GM04503 (cell line): ENCODE results near the gene ALLC.
"Not testable (repeated sequence)": the region's sequence is repeated elsewhere in the genome, so short reads cannot be mapped to it uniquely, and the experiment has no call there.

Source experiments
- DNase-seq: peaks from one replicate; pipeline ENCODE4 v3.0.0-alpha.2; 2012; ENCODE audit warnings: low read depth

ALLC gene

DNA sequence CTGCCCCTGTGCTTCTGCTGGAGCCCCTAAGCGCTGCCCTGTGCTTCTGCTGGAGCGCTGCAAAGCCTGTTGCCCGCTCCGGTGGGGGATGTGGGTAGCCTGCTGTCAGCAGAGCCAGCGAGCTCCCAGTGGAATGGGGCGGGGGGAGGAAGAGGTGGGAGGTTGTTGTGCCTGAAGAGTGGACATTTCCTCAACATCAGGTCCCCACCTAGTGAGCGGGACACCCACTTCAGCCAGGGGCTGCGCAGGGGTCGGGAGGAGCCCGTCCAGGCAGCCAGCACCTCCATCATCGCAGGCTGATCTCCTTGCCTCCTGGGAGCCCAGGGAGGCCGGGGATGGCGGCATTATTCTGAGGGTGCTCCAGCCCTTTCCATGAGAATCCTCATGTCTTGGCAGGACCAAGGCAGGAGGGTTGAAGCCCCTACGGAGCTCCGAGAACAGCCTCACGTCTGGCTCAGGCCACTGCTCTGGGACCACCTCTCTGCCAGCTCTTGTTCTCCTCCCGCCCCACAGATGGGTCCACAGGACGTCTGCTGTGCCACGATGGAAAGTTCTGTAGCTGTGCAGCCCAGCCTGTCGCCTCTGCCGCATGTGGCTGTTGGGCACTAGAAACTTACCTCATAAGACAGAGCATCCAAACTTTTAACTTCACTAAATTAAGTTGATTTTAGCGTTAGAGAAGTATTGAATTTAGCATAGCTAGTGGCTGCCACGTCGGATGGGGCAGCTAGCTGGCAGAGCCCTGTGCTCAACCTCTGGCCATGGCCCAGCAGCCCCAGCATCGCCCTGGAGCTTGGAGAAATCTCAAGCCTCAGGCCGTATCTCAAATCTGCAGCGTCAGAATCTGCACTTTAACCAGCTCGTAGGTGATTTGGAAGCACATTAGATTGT, 1.9 kb upstream of the ALLC start:
- DNase-seq, result no peak

DNA sequence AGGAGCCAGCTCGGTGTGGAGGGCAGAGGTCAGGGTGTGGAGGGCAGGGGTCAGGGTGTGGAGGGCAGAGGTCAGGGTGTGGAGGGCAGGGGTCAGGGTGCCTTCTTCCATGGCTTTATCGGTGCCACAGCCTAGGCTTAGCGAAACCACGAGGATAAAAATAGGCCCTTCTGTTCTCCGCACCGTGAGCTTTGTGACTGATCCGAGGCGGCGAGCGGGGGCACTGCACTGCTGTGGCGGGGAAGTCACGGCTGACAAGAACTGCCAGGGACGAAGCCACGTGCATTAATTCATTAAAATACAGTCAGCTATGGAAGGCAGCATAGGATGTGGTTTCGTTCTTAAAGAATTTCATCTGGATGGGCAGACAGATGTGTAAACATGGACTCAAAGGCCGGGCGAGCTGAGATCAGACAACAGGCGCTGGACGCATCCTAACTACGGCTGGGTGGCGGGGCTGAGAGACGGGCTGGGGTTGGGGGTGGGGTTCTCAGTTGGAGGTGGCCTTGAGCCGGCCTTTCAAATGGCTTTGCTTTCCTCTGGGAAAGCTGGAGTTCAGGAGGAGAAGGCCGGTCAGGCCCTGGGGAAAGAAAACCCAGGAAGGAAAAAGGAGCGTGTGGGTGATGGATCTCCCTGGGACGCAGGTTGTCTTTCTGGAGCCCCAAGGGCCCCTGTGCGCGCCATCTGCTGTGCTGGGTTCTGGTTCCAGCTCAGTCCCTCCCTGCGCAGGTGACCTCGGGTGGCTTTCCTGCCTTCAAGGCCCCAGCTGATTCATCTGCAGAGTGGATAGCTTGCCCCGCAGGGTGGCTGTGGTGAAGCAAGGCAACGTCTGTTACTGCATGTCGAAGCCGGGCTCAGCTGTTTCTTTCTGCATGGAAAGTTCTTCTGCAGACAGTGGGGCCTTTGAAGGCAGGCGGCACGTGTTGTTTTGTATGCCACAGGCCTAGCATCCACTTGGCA, 958 bp upstream of the ALLC start:
- DNase-seq, result no peak

GRCh38 chr2:3659447-3660432, 1.7 kb downstream of the ALLC start:
- no peak for DNase-seq

DNA sequence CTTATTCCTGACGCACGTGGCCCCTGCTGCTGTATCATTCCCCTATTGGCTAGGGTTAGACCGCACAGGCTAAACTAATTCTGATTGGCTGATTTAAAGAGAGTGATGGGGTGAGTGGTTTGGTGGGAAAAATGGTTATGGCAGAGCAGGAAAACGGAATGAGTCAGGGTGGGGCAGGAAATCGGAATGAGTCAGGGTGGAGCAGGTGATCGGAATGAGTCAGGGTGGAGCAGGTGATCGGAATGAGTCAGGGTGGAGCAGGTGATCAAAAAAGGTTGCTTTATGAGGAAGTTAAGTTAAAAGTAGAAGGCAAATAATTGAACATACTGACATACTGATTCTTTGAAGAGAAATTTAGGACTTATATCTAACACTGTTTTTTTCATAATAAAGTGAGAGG, 2.6 kb downstream of the ALLC start:
- DNase-seq, result not testable (repeated sequence)

DNA sequence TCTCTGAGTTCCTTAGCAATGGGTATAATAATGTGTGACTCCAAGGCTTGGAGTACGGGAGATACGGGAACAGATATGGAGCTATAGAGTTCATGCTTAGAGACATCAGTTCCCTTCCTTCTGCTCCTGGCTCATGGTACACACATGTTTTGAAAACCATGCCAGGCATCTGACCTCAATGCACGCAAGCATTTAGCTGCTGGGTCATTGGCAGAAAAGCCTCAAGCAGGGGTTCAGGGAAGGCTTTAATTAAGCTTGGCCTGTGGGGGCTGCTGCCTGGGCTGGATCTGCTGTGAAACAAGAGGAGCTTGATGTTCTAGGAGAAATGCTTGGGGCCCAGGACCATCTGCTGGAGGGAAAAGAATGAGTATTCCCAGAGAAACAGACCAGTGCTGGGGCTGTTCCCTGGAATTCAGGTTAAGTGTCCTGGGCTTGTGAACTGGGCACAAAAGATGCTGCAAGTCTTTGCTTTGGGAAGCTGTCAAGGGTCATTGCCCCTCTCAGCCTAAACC, 3.2 kb downstream of the ALLC start:
- no peak for DNase-seq

DNA sequence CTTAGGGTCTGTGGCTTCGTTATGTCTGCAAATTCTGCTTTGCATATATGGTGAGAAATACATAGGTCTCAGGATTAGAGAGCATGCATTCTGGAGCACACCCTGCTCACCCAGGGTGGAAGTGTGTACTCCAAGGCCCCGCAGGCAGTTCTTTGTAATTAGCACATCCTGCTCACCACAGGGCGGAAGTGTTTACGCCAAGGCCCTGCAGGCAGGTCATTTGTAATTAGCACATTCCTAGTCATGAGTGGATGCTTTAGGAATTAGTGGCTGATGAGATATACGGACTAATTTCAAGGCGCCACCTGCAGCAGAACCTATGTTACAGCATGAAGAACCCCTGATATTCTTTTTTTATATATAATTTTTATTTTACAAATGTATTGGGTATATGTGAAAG, 4.2 kb downstream of the ALLC start:
- DNase-seq, result no peak

- DNase-seq, result no peak
Measured at GRCh38 chr2:3664118-3664517, 6.1 kb downstream of the ALLC start.

DNA sequence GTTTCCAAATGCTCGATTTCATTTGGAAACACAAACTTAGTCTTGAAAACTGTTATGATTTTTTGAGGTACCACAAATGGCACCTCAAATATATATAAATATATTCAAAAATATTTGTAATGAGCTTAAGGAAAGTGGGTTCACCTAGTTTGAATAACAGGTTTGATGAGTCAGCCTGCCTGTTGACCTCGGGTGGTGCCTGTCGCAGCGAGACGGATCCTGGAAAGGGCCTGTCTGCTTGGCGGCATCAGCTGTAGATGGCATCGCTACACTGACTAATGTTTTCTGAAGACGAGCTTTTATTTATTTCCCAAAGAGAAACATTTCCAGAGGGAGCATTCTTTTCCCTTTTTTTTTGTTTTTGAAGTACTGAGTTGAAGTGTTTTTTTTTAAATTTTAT, 6.9 kb downstream of the ALLC start:
- no peak for DNase-seq

GRCh38 chr2:3665886-3666612, 8.0 kb downstream of the ALLC start:
- no peak for DNase-seq

DNA sequence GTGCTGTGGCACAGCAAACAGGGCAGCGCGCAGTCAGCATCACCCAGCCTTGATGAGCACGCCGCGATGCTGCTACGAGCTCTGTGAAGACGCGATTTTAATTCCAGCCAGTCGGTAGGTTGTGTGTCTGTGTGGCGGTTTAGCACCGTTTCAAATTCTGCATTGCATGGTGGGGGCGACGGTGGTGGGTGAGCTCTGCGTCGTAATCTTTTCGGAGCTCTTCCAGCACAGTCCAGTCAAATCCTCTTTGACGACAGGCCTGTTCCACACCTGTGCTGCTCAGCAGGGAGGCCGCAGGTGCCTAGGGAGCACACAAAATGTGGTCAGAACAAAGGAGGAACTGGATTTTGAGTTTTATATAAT, 8.6 kb downstream of the ALLC start:
- no peak for DNase-seq

- no peak for DNase-seq
Measured at GRCh38 chr2:3667151-3667631, 9.2 kb downstream of the ALLC start.

DNA sequence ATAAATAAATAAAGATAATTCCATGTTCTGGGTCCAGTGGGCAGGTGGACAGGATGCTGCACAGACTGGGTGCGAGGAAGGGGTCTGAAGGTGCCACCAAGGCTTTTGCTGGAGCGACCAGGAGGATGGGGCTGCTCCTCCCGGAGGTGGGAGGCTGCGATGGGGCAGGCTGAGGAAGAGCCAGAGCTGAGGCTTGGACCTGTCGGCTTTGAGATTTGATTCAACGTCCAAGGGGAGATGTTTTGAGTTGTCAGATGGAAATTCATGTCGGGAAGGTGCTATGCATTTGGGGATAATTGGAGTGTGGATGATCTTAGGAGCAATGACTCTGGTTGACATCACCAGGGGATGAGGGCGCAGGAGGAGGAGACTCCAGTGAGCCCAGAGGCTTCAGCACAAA, 11.7 kb downstream of the ALLC start:
- no peak for DNase-seq

DNA sequence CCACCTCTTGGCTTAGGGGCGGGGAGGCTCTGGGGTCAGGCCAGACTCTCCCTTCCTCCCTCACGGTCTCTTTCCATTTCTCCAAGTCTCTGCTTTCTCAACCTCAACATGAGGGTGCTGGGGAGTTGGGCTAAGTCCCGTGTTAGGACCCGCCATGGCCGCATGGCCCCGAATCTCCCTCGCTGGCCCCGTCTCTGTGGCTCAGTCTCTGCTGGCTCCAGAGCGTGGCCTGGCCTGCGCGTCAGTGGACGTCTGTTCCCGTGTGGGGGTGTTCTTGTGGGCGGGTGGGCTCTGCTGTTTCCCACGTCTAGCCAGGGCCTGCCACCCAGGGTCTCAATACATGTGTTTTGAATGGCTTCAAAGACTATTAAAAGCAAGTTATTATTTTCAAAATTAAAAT, 12.4 kb downstream of the ALLC start:
- no peak for DNase-seq

DNA sequence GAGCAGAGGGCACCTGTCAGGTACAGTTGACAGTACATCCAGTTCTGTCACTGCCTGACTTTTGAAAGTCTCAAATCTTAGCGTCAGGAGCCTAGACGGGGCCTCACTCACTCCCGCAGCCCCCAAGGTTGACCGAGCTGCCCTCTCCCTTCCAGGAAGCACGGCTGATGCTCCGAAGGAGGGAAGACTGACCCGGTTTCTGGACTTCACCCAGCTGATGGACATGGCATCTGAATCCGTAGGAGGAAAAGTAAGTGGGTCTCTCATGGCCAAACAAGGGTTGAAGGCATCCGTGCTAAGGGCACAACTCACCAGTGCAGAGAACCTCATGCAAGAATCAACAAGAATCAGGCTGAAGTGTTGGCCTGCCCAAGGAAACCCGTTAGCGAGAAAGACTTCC, 12.9 kb downstream of the ALLC start:
- no peak for DNase-seq

DNA sequence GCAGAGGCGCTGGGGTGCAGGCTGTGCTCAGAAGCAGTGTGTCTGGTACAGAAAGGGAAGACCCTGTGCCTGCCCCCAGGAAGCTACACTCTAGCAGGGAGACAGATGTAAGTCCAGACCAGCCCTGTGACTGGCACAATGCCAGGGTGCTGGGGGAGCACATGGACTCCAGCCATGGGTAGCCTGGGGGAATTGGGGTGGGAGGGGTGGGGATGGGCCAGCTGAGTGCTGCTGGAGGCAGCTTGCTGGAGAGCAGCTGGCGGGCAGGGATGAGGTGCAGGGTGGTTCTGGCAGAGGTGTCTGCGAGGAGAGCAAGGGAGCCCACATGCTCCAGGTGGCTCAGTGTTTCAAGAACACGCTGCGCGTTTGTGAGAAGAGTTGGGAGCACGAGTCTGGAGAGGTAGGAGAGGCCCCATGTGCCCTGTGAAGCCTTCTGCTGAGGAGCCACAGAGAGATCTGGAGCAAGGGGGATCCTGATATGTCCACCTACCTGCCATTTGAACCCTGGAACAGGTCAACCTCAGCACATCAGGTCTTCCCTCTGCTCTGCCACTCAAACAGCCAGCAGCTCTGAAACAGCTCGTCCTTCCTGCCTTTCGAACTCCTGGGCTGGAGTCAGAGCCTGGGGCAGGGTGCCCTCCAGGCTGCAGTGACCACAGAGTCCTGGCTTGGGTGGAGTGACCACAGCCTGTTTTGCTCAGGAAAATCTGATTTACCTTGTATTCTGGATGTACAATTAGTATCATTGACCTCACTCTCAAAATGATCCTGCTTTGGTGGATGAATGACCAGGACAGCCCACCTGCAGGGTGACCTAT, 15.1 kb downstream of the ALLC start:
- DNase-seq, result no peak

DNA sequence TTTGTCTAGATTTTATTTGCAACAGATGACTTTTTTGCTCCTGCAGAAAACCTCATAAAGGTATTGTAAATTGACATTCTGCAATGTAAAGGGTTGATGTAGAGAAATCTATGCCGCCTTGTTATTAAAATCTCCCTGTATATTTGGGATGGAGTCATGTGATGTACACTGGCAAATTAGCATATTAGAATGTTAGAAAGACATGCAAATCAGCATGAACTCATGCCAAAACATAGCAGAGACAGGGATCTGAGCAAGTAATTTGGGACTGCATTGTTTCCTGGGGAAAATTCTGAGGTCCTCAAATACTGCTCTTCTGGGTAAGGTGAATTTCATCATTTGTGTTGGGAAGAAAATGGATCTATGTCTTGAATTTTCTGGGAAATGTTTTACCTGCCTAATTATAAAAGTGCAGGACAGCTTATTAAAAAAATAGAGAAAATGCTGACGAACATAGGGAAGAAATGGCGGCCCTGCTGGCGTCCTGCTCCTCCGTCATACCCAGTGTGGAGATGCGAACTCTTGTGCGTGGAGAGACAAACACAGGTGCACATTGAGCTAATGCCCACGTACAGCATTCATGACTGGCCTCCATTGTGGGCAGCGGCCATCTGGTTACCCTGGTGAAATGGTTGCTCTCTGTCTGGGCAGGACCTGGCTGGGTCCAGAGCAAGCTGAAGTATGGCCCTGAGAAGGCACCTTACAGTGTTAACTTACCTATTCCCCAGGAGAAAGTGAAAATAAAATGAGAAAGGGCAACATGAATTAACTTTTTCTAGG, 16.3 kb downstream of the ALLC start:
- no peak for DNase-seq

DNA sequence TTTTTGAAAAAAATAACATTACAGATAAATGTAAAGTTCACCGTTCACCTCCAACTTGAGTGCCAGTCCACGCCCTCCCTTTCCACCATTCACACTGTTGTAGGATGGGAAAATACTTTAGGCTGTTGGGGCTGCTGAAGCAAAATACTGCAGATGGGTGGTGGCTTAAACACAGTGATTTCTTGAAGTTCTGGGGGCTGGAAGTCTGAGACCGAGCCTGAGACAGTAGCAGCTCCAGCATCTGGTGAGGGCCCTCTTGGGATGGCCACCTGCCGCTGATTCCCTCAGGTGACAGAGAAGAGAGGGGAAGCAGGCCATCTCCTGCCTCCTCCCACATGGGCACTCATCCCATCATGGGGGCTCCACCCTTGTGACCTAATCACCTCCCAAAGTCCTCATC, 17.7 kb downstream of the ALLC start:
- no peak for DNase-seq

- no peak for DNase-seq
Measured at GRCh38 chr2:3677436-3677835, 19.4 kb downstream of the ALLC start.

GRCh38 chr2:3678212-3678611, 20.2 kb downstream of the ALLC start:
- DNase-seq, result no peak
